T-helper 9 cell (primary cell): ENCODE results near the gene NAA15.
"Not testable (repeated sequence)": the region's sequence is repeated elsewhere in the genome, so short reads cannot be mapped to it uniquely, and the experiment has no call there.

ENCODE experiments used
- DNase-seq: peaks from one replicate; pipeline ENCODE4 v3.0.0-alpha.2; 2020

NAA15 gene

DNA sequence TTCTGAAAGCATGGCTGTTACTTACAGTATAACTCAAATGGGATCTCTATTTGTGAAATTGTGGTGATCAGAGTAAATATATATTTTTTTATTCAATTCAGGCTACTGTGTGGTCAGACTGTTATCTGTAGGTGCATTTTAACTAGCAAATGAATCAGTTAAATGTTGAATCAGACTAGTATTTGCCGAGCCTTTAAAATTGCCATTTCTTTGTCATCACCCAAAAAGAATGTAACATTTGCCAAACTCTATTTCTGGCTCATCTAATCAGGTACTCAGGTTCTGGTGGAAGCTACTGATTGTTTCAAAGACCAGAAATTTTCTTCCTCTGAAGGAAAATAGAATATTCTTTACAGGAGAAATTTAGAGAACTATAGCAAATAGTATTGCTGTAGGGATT lies 1.8 kb upstream of the NAA15 start:
- no peak for DNase-seq

DNA sequence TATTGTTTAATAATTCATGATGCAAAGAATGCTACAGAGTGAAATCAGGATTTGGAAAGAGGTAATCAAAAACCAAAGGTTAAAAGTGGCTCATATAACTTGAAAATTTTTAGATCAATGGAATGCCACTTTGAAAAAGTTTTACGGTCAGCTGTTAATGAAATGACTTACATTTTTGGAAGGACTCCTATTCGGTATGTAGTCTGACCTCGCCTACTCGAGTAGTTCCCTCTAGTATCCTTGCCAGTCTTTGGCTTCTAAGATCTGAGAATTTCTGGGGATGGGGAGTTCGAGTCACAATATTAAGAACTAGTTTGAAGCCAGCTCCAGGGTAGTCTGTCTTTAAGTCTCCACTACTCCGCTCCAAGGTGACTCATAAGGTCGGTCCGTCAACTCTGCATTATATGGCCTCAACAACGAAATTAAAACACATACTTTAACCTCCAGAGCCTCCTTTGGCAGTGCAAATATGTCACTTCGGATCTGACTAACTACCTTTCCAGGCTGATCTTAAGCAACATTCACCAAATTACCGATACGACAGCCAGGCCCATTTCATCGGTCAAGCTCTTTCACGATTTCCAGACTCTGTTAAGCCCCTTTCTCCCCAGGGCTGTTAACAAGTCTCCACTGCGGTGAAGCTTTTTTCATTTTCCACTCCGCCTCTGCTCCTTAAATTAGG lies 733 bp upstream of the NAA15 start:
- no peak for DNase-seq

DNA sequence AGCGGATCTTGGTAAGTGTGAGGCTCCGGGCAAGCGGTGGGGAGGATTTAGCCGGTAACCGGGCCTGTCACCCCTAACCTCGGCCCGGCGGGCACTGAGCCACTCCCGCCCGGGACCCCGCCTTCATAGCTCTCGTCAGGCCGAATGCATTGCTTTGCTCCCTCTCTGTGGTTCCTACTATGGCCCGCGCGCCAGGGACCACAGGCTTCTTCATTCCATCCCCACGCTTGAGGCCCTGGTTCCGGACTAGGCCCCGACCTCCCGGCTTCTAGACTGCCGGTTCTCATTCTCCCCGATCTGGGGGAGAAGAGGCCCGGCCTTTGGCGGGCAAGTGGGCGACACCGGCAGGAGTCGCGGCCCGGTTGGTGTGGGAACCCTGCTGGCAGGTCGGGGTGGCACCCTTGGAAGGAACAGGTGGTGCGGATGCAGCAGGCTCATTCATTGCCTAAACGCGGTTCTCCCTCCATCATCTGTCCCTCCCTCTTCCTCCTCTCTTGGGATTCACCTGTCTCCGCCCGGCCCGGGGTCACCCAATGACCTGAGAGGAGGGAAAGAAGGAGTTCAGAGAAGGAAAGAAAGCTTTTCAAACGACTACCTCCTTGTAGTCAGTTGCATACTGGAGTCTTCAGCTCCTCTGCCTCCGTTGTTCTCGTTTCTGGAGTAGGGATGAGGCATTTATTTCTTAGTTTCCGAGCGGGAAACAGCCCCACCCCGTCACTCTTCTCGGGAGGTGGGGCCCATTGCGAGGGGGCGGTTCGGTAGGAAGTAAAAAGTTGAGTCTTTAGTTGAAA lies 711 bp downstream of the NAA15 start, which contains the start of gene NDUFC1:
Gene NDUFC1, minus strand, starts transcription at position 657 of the 791 bp plus-strand sequence. CDS start 6,679 bp downstream, outside the sequence.
- DNase-seq = peak; percentile 60

DNA sequence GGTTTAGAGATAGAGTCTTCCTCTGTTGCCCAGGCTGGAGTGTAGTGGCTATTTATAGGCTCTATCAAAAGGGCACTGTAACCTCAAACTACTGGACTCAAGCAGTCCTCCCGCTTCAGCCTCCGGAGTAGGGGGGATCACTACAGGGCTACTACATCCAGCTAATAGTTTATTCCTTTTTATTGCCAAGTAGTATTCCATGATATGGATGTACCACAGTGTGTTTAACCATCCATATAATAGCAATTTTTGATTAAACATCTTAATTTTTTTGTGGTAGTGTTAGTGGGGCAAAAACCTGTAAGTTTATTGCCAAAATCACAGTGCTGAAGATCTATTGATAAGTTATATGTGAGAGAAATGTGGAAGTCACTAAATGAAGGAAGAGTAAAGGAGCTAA lies 3.6 kb downstream of the NAA15 start:
- DNase-seq = no peak

DNA sequence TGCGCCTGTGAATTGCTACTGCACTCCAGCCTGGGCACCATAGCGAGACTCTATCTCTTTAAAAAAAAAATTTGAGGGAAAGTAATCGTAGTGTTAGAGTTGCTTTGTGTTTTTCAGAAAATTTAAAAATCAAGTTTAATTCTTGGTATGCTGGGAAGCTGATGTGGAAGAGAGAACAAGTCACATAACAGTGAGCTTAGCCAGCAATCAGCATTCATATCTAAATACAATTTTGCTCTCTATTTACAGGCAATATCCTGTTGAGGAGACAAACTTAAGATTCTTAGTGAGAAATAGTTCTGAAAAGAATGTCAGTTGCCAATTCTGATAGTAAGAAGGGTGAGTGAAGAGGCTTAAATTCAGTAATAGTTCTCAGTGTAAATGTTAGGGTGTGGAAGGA lies 10.6 kb downstream of the NAA15 start:
- no peak for DNase-seq

DNA sequence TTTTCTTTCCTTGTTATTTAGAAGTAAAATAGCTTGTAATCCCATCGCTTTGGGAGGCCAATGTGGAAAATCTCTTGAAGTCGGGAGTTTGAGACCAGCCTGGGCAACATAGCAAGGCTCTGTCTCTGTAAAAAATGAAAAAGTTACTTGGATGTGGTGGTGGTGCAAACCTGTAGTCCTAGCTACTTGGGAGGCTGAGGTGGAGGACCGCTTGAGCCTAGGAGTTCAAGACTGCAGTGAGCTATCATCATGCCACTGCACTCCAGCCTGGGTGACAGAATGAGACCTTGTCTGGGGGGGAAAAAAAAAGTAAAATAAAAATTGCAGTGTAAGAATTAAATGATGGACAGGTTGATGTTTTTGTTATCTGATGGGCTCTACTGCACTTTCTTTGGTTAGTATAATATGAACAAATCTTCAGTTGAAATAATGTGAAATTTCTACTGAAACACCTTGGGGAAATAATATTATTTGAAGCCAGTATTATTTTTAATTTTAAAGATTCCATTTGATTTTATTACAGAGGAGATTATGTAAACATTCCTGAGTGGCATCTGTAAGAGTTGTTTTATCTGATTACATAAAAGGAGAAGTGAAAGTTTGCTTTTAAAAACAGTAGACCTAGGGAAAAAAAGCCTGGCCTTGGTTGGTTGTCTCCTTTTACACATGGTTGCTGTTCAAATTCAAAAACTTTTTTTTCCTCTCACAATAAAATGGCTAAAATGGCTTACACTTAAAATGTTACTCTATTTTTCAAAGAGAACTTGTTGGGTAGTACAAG lies 11.4 kb downstream of the NAA15 start:
- no peak for DNase-seq

DNA sequence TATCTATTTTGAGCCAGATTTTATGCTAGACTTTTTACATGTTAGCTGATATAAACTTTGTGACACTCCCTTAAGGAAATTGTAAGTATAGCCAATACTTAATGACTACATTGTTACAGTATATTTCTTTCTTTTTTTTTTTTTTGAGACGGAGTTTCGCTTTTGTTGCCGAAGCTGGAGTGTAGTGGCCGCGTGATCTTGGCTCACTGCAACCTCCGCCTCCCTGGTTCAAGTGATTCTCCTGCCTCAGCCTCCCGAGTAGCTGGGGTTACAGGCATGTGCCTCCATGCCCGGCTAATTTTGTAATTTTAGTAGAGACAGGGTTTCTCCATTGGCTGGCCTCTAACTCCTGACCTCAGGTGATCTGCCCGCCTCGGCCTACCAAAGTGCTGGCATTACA lies 12.1 kb downstream of the NAA15 start:
- DNase-seq = not testable (repeated sequence)

DNA sequence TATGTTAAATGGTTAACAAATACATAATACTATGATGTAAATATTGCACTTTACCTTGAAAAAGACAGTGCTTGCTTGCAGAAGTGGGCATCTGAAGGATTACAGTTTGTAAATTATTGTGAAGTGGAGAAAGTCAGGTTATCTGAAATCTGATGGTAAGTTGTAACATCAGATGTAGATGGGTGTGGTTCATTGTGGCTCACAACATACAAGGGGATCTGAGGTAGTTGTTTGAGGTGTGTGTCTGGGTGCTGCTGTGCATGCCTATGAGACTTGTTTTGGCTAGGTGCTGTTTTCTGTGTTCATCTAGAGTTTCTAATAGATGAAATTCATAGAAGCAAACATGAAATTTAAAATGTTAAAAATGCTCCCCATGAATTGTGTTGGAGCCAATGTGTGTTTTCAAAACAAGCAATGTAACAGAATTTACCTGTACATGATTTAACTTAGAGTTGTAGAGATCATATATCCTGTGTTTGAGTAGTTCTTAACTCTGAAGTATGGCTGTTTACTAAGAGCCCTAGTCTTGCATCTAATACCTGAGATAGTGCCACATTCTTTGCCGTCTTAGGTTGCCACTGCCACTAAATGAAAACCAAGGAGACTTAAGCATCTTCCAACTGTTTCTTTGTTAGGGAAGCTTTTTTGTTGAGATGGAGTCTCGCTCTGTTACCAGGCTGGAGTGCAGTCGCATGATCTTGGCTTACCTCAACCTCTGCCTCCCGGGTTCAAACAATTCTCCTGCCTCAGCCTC lies 12.9 kb downstream of the NAA15 start:
- no peak for DNase-seq

DNA sequence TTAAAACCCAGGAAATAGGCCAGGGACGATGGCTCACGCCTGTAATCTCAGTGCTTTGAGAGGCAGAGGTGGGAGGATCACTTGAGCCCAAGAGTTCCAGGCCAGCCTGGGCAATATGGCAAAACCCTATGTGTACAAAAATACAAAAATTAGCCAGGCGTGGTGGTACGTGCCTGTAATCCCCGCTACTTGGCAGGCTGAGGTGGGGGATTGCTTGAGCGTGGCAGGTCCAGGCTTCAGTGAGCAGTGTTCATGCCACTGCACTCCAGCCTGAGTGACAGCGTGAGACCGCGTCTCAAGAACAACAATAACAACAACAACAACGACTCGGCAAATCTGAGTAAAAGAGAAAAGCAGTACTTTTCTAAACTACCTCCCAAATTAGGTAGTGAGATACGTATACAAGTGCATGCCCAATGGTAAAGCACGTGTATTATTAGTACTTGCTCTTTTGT lies 13.9 kb downstream of the NAA15 start:
- DNase-seq = no peak

DNA sequence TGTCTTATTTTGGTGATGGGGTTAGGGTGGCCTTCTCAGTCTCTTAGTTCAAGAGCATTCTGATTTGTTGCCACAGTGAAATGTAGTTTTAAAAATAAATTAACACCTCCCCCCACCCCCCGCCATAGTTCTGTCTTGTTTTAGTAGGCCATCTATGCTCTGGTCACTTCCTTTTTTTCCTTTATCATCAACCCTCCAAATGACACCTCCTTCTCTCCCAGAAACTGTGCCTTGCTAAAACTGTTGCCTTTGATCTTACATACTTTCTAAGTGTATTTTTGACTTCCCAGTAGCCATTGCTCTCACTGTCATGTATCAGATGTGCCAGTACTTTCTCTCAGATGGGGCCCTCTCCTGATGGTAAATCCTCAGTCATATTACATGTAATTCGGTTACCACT lies 15.4 kb downstream of the NAA15 start:
- DNase-seq = no peak

DNA sequence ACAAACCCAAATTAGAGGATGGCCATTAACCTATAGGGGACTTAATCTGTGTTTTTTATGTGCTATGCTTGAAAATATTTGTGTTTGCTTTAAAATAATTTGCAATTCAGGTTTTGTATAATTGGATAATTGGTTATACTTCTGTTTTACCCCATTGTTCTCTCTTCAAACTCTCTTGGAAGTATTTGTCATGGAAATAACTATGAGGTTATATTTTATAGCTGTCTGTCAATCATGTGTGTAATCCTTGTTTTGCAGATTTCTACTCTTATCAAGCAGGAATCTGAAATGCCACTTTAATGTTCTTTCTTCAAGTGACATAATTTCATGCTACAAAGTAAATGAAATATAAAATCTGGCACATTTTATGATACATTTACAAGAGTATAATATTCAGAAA lies 16.3 kb downstream of the NAA15 start:
- no peak for DNase-seq

DNA sequence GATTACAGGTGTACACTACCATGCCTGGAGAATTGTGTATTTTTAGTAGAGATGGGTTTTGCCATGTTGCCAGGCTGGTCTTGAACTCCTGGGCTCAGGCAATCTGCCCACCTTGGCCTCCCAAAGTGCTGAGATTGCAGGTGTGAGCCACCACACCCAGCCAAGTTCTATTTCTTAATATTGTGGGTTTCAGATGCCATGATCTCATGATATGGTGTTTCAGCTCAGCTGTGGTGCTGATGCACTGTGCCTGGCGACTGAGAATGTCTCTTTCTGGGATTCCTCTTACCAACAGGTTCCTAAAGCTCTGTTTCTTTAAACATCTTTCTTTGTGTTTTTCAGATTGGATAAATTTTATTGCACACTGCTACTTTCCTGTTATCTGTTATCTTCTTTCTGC lies 18.3 kb downstream of the NAA15 start:
- DNase-seq = no peak

DNA sequence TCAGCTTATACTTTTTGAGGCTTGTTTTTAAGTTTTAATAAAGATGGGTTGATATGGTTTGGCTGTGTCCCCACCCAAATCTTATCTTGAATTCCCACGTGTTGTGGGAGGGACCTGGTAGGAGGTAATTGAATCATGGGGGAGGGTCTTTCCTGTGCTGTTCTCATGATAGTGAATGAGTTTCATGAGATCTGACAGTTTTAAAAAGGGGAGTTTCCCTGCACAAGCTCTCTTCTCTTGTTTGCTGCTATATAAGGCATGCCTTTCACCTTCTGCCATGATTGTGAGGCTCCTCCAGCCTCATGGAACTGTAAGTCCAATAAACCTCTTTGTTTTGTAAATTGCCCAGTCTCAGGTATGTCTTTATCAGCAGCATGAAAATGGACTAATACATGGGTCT lies 20.8 kb downstream of the NAA15 start:
- not testable (repeated sequence) for DNase-seq

DNA sequence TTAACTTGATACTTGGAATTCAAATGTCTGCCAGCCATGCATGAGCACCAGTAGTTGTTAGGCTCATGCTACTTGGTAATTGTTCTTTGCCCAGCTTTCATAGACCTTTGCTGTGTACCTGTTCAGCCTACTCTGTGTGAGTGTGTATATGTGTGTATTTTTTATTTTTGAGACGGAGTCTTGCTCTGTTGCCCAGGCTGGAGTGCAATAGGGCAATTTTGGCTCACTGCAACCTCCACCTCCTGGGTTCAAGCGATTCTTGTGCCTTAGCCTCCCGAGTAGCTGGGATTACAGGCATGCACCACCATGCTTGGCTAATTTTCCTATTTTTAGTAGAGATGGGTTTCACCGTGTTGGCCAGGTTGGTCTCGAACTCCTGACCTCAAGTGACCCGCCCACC lies 21.2 kb downstream of the NAA15 start:
- not testable (repeated sequence) for DNase-seq

DNA sequence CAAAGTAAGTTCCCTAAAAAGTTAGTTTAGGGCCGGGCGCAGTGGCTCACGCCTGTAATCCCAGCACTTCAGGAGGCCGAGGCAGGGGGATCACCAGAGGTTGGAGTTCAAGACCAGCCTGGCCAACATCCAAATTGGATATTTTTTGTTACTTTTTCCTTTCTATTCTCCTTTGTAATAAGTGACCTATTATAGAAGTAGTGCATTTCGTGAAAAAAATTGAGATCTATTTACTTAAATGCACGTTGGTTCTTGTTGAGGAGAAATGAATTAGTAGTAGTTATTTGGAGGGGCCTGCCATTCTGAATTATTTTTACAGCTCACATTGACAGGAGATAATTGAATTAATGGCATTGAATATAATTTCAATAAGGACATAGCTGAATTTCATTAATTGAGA lies 23.3 kb downstream of the NAA15 start:
- DNase-seq = no peak

DNA sequence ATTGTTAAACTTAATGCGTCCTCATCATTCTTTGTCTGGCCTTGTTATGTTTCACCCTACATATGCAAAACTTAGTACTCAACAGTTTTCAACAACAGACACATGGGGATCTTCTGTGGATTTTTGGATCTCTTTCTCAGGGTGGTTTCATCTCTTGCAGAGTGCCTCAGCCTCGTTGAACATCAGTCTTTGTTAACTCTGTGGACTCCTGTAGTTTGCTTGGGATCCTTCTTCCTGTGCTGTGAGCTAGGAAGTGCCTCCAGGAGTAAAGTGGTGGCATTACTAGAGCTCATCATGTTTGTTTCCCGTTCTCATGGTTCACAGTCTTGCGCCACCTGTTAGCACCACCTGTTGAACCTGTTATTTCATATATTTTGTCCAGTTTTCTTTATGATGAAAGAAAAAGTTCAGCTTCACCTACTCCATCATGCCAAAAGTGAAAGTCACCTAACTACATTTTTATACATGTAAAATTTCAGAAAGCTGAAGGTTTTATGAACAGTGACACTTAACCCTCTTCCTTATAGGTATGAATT lies 28.4 kb downstream of the NAA15 start:
- no peak for DNase-seq

DNA sequence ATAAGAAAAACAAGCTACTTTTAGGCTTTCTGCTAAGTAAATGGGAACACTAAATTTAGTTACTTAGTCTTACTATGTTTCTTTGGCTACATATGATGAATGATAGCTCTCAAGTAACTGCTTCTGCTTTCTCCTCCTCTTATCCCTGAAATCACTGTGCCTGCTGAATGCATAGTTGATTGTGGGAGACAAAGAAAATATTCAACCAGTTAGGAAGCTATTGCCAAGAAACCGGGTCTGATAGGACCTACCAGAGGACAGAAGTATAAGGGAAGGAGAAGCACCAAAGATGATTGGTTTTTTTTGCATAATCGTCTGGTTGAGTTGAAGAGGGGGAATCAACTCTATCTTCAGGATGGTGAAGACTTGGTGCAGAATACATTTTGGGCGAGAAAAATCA lies 29.0 kb downstream of the NAA15 start:
- DNase-seq = no peak

DNA sequence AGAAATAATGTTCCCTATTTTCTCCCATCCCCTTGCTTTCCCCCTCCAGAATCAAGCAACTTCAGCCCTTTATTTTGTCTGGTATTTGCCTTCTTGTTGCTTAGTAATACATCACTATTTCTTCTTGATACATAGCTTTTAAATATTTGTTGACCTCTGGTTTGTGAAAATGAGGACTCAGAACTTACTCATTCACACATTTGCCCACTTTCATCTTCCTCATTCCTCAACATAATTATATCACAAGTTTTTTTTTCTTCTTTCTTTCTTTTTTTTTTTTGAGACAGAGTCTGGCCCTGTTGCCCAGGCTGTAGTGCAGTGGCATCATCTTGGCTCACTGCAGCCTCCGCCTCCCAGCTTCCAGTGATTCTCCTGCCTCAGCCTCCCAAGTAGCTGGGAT lies 29.9 kb downstream of the NAA15 start:
- no peak for DNase-seq

DNA sequence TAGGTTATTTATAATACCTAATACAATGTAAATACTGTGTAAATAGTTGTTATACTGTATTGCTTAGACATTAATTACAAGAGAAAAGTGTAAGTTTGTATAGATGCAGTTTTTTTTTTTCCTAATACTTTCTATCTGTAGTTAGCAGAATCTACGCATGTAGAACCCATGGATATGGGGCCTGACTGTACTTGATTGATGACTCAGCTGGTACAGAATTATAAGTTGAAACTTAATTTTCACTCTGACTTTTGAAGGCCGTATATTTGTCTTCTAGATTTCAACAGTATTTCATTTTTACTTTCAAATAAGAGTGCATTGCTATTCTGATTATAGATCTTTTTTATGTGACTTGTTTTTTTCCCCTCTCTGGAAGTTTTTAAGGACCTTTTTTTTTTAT lies 31.7 kb downstream of the NAA15 start:
- no peak for DNase-seq

DNA sequence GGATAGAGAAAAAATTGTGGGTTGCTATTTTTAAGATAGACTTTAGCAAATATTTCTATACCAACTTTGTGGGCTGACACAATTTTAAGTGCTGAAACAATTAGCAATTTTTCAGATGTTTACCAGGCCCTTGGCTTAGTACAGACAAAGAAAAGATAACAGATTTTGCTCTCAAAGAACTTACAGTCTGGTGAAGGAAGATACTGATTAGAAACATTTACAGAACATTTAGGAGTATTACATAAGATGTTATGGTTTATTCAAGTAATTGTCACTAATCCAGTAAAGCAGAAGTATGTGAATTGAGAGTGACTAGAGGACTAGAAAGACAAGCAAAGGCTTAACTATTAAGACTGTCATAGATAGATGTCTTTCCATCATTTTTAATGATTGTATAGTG lies 36.3 kb downstream of the NAA15 start:
- DNase-seq = no peak

DNA sequence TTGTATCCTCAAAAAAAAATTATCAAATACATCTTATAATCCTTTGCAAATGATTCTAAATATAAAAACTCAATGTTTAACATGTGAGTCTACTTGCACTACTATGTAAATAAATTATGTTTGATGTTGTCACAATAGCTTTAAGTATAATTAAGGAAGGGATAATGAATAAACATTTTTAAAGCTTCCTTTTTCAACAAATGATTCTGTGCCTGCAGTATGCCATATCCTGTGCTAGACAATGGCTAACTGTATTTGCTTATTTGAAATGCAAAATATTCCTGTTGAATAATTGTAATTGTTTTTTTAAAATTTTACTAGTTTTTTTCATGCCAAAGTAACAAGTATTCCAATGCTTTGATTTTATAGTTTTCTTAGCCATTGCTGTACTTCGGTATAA lies 60.0 kb downstream of the NAA15 start:
- DNase-seq = no peak

DNA sequence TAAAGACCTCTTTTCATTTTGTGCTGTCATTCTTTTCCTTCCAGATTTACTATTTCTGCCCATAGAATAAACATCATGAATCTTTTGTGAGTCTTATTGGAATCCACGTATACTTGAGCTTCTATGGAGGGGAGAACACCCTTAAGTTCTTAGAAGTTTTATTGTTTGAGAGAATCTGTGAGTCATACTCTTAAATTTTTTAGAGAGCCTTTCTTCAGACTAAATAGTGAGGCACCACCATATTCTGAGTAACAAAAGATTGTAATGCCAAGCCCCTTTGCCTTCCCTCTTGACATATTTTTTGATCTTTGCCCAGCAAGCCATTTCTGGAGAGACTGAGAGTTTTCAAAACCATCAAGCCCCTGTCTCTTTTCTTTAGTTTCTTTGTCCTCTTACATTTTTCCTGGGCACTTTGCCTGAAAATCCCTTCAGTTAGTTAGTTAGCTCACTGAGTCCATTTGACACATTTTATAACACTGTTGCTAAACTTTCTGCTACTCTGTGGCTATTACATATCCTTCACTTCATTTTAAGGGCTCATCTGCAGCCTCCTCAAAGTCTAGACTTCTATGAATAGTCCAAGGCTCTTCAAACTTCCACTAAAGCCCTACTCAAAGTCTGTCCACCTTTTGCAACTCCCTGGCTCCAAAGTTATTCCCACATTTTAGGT lies 66.3 kb downstream of the NAA15 start:
- DNase-seq = no peak
